ENCODE results near the gene LRP1B.

DNA sequence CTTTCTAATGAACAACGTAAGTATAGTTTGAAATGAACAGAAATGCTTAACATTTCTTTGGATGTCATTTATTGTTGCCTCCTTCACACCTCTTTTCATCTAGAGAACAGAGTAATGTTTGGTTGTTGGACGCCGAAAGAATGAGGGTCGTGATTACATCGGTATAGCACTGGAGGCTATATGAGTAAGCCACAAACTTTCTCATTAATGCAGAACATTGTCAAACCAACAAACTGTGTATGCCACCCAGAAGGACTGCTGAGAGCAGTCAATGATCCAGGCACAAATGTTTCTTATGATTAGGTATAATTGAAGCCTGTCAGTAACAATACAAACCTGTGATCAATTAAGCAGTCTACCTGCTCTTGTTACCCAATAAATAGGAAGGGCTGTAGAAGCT lies 1855.9 kb downstream of the LRP1B start:
- no peak for TF ChIP-seq CTCF (conservative IDR thresholded peaks at IDR 0.05; ENCODE audit: low read length)
- no peak for TF ChIP-seq EZH2phosphoT487 (IDR thresholded peaks at IDR 0.05; ENCODE audit: borderline replicate concordance)
